ENCODE results near the gene RAB31. TPM values are rescaled to one million over a fixed set of nuclear protein-coding genes. Genes with fewer than 3 reads are reported as not detected.

Gene RAB31
- total RNA-seq, 1 experiment from 2014 or later: 32.9 TPM

GRCh38 chr18:9760641-9761040 is 52.5 kb downstream of the RAB31 start:
- ATAC-seq: no peak
- Mint-ChIP-seq H3K4me1 (peaks cover 10% of the 10 kb centered on the region), H3K27me3 (ENCODE audit: low read depth) (no peaks in the 10 kb centered on the region), H3K9me3 (peaks cover 8% of the 10 kb centered on the region), H3K27ac (no peak overlapping the region), H3K36me3 (peaks cover 3% of the 10 kb centered on the region), H3K4me3 (no peak overlapping the region)
- POLR2A ChIA-PET: no interaction called here
- DNase-seq (ENCODE audit: low spot score): no peak
- CTCF ChIA-PET: interaction anchor here (0.6 to 1.3 kb wide), 2 partner anchors 9 to 134 kb away, joined by 3 read pairs; no protein-coding TSS in a partner anchor
- no peak for TF ChIP-seq FOXP1 (CRISPR knock-in tag; IDR thresholded peaks at IDR 0.05; ENCODE audit: borderline replicate concordance)
- TF ChIP-seq ZNF423 (CRISPR knock-in tag; IDR thresholded peaks at IDR 0.05): no peak
- TF ChIP-seq ETV6 (CRISPR knock-in tag; IDR thresholded peaks at IDR 0.05): no peak
- no peak for TF ChIP-seq TEAD1 (CRISPR knock-in tag; IDR thresholded peaks at IDR 0.05)
- TF ChIP-seq GRHL2 (CRISPR knock-in tag; IDR thresholded peaks at IDR 0.05; ENCODE audit: insufficient replicate concordance, severe bottlenecking): no peak
- TF ChIP-seq ATF6 (CRISPR knock-in tag; IDR thresholded peaks at IDR 0.05): no peak
- TF ChIP-seq, protein P1, sequence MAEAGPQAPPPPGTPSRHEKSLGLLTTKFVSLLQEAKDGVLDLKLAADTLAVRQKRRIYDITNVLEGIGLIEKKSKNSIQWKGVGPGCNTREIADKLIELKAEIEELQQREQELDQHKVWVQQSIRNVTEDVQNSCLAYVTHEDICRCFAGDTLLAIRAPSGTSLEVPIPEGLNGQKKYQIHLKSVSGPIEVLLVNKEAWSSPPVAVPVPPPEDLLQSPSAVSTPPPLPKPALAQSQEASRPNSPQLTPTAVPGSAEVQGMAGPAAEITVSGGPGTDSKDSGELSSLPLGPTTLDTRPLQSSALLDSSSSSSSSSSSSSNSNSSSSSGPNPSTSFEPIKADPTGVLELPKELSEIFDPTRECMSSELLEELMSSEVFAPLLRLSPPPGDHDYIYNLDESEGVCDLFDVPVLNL (CRISPR knock-in tag; IDR thresholded peaks at IDR 0.05; ENCODE audit: borderline replicate concordance, low read depth): no peak
- TF ChIP-seq TEAD4 (CRISPR knock-in tag; IDR thresholded peaks at IDR 0.05): no peak

DNA sequence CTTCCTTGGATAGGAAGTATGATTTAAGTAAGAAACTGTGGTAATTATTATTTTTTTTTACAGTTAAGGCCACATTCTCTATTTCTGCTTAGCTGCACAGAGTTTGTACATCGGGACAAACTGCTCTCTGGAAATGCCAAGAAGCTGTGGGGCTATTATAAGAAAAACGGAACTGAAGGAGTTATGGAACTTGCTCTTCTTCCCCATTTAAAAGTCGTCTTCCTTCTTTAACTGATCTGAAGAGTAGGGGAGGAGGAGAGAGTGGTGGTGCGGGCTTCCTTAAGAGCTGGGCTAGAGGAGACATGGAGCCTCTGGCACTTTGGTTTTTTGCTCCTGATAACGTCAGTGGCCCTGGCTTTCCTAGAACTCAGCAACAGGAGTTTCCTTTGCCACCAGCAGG is 54.4 kb downstream of the RAB31 start:
- no peaks in the 10 kb centered on the region for H3K27me3 Mint-ChIP-seq (ENCODE audit: low read depth)
- peaks cover 8% of the 10 kb centered on the region for H3K9me3 Mint-ChIP-seq
- ATAC-seq (no peak), DNase-seq (ENCODE audit: low spot score) (no peak)
- TF ChIP-seq ZNF423 (CRISPR knock-in tag; IDR thresholded peaks at IDR 0.05) (no peak), ZNF263 (CRISPR knock-in tag; IDR thresholded peaks at IDR 0.05; ENCODE audit: low read depth) (no peak), JAZF1 (CRISPR knock-in tag; IDR thresholded peaks at IDR 0.05) (no peak)
- ChIA-PET POLR2A (no interaction called here), CTCF (interaction anchor here (1.1 kb wide), 1 partner anchor 188 kb away, joined by 3 read pairs; no protein-coding TSS in a partner anchor)
- peaks cover 15% of the 10 kb centered on the region for H3K4me1 Mint-ChIP-seq
- H3K27ac Mint-ChIP-seq: no peak overlapping the region
- peaks cover 3% of the 10 kb centered on the region for H3K36me3 Mint-ChIP-seq
- H3K4me3 Mint-ChIP-seq: no peak overlapping the region

- H3K27me3 Mint-ChIP-seq (ENCODE audit: low read depth): no peaks in the 10 kb centered on the region
- ChIA-PET POLR2A (no interaction called here), CTCF (interaction anchor here (0.8 kb wide), 1 partner anchor 102 kb away, joined by 3 read pairs; no protein-coding TSS in a partner anchor)
- H3K27ac Mint-ChIP-seq: no peak overlapping the region
- no peak overlapping the region for H3K4me3 Mint-ChIP-seq
- peaks cover 3% of the 10 kb centered on the region for H3K36me3 Mint-ChIP-seq
- H3K4me1 Mint-ChIP-seq: peaks cover 11% of the 10 kb centered on the region
- DNase-seq (ENCODE audit: low spot score) (no peak), ATAC-seq (no peak)
- peaks cover 12% of the 10 kb centered on the region for H3K9me3 Mint-ChIP-seq
- TF ChIP-seq, protein P2, sequence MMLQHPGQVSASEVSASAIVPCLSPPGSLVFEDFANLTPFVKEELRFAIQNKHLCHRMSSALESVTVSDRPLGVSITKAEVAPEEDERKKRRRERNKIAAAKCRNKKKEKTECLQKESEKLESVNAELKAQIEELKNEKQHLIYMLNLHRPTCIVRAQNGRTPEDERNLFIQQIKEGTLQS (CRISPR knock-in tag; conservative IDR thresholded peaks at IDR 0.05): no peak
- no peak for TF ChIP-seq NFE2L1 (CRISPR knock-in tag; IDR thresholded peaks at IDR 0.05)
- TF ChIP-seq, protein P3, sequence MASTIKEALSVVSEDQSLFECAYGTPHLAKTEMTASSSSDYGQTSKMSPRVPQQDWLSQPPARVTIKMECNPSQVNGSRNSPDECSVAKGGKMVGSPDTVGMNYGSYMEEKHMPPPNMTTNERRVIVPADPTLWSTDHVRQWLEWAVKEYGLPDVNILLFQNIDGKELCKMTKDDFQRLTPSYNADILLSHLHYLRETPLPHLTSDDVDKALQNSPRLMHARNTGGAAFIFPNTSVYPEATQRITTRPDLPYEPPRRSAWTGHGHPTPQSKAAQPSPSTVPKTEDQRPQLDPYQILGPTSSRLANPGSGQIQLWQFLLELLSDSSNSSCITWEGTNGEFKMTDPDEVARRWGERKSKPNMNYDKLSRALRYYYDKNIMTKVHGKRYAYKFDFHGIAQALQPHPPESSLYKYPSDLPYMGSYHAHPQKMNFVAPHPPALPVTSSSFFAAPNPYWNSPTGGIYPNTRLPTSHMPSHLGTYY (CRISPR knock-in tag; IDR thresholded peaks at IDR 0.05): no peak
- no peak for TF ChIP-seq SMAD3 (CRISPR knock-in tag; IDR thresholded peaks at IDR 0.05; ENCODE audit: borderline replicate concordance)
- no peak for TF ChIP-seq ATF2 (CRISPR knock-in tag; IDR thresholded peaks at IDR 0.05; ENCODE audit: borderline replicate concordance, low read depth)
- no peak for TF ChIP-seq GTF2I (CRISPR knock-in tag; conservative IDR thresholded peaks at IDR 0.05)
- TF ChIP-seq, protein P4, sequence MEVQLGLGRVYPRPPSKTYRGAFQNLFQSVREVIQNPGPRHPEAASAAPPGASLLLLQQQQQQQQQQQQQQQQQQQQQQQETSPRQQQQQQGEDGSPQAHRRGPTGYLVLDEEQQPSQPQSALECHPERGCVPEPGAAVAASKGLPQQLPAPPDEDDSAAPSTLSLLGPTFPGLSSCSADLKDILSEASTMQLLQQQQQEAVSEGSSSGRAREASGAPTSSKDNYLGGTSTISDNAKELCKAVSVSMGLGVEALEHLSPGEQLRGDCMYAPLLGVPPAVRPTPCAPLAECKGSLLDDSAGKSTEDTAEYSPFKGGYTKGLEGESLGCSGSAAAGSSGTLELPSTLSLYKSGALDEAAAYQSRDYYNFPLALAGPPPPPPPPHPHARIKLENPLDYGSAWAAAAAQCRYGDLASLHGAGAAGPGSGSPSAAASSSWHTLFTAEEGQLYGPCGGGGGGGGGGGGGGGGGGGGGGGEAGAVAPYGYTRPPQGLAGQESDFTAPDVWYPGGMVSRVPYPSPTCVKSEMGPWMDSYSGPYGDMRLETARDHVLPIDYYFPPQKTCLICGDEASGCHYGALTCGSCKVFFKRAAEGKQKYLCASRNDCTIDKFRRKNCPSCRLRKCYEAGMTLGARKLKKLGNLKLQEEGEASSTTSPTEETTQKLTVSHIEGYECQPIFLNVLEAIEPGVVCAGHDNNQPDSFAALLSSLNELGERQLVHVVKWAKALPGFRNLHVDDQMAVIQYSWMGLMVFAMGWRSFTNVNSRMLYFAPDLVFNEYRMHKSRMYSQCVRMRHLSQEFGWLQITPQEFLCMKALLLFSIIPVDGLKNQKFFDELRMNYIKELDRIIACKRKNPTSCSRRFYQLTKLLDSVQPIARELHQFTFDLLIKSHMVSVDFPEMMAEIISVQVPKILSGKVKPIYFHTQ (CRISPR knock-in tag; IDR thresholded peaks at IDR 0.05): no peak
- no peak for TF ChIP-seq ARID4B (CRISPR knock-in tag; IDR thresholded peaks at IDR 0.05; ENCODE audit: borderline replicate concordance)
Measured at GRCh38 chr18:9763157-9763556, 55.1 kb downstream of the RAB31 start.

All from WTC11 (cell line).